ENCODE measurements around the gene ARHGEF12.

ARHGEF12 gene

DNA sequence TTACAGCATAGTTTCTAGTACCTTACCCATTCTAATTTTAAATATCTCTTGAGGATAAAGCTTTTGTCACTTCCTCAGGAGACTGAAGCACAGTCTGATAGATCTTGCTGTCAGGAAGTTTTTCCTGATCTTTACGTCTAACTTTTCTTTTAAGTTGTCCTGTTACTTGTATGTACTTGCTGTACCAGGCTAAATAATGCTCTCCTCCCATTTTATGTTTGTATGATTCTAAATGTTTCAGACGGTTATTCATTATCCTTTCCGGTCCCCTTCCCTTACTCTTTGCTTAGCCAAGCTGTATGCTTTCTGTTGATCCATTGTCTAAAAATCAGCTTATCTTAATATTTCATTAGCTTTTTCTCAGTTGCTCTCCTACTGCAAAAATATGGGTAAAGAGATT, 6.0 kb downstream of the ARHGEF12 start:
- H3K27ac ChIP-seq (ENCODE audit: low read depth, low read length): no peak overlapping the region
- H3K4me3 ChIP-seq (ENCODE audit: low read depth, low read length): no peak overlapping the region
- H3K9ac ChIP-seq (ENCODE audit: low read length): no peak overlapping the region
- H3K36me3 ChIP-seq (ENCODE audit: control insufficient read depth, insufficient read depth, low read length): no peaks in the 10 kb centered on the region
- peaks cover 25% of the 10 kb centered on the region for H3K4me1 ChIP-seq (ENCODE audit: control insufficient read depth, insufficient read depth, low read length)
- no peaks in the 10 kb centered on the region for H3K27me3 ChIP-seq (ENCODE audit: control insufficient read depth, insufficient read depth, low read length)
- no peaks in the 10 kb centered on the region for H3K9me3 ChIP-seq (ENCODE audit: control insufficient read depth, insufficient read depth, low read depth, low read length)

DNA sequence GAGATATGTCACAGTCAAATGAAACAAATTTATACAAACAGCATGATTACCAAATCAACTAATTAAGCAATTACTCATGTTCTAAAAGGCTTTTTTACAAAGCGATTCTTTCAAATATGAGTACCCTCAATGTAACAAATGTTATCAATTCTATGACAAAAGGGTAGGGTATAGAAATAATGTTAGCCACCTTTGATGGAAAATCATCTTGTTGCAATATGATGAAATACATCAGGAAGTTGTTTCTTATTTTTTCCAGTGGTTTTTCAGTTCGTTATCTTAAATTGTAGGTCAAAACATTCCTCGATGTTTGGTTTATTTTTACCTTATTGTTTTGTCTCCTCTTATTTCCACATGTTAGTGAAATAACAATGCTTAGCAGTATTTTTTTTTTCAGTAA, 6.5 kb downstream of the ARHGEF12 start:
- Histone ChIP-seq H3K9me3 (ENCODE audit: control insufficient read depth, insufficient read depth, low read depth, low read length) (no peaks in the 10 kb centered on the region), H3K27ac (ENCODE audit: low read depth, low read length) (no peak overlapping the region), H3K4me1 (ENCODE audit: control insufficient read depth, insufficient read depth, low read length) (peaks cover 25% of the 10 kb centered on the region), H3K9ac (ENCODE audit: low read length) (no peak overlapping the region), H3K27me3 (ENCODE audit: control insufficient read depth, insufficient read depth, low read length) (no peaks in the 10 kb centered on the region), H3K36me3 (ENCODE audit: control insufficient read depth, insufficient read depth, low read length) (no peaks in the 10 kb centered on the region), H3K4me3 (ENCODE audit: low read depth, low read length) (no peak overlapping the region)

DNA sequence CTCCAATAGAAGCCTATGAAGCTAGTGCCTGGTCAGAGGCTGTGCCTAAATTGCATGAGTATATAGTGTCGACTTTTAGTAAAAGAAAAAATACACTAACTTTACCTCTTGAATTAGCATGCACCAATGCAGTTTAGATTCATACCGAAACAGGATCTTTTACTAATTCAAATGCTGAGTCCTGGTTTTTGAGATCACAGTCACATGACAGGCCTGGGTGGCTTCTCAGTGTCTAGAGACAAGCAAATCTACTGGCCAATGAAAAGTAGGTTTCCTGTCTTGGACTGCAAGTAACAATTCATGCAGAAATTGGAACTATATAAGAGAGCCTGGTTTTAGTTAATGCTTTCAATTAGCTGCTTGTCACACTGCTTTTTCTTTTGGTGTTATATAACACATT, 7.2 kb downstream of the ARHGEF12 start:
- H3K9me3 ChIP-seq (ENCODE audit: control insufficient read depth, insufficient read depth, low read depth, low read length): no peaks in the 10 kb centered on the region
- no peak overlapping the region for H3K4me3 ChIP-seq (ENCODE audit: low read depth, low read length)
- H3K4me1 ChIP-seq (ENCODE audit: control insufficient read depth, insufficient read depth, low read length): peaks cover 21% of the 10 kb centered on the region
- H3K27me3 ChIP-seq (ENCODE audit: control insufficient read depth, insufficient read depth, low read length): no peaks in the 10 kb centered on the region
- no peak overlapping the region for H3K27ac ChIP-seq (ENCODE audit: low read depth, low read length)
- H3K36me3 ChIP-seq (ENCODE audit: control insufficient read depth, insufficient read depth, low read length): no peaks in the 10 kb centered on the region
- no peak overlapping the region for H3K9ac ChIP-seq (ENCODE audit: low read length)

DNA sequence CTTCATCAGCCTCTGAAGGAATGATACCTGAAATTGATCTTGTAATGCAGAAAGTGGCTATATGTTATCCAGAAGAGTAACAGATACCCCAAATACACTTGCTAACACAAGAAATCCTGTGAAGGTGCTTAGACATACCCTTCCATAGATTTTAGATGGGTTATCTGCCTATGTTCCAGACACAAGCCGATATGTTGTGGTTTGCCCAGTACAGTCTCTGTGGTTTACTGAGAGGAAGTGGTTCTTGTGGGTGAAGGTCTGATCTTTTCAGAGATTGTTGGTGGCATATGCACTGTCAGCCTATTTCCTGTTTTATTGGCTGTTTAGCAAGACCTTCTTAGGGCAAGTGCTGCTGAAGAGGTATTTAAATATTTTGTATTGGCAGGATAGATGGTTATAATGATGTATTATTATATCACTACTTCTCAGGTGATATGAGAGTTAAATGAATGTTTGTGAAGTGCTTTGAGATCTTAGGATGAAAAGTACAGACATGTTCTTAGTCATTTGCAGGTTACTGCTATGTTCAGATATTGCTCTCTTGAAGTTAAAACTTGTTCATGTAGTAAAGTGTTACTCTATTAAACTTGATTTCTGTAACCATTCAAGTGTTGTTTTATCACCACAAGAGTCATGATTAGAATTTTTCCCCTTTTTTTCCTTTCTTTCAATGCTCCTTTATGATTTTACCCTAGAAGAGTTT, 8.2 kb downstream of the ARHGEF12 start:
- no peak overlapping the region for H3K27ac ChIP-seq (ENCODE audit: low read depth, low read length)
- no peaks in the 10 kb centered on the region for H3K36me3 ChIP-seq (ENCODE audit: control insufficient read depth, insufficient read depth, low read length)
- H3K9me3 ChIP-seq (ENCODE audit: control insufficient read depth, insufficient read depth, low read depth, low read length): no peaks in the 10 kb centered on the region
- H3K4me3 ChIP-seq (ENCODE audit: low read depth, low read length): no peak overlapping the region
- H3K4me1 ChIP-seq (ENCODE audit: control insufficient read depth, insufficient read depth, low read length): peaks cover 13% of the 10 kb centered on the region
- no peak overlapping the region for H3K9ac ChIP-seq (ENCODE audit: low read length)
- H3K27me3 ChIP-seq (ENCODE audit: control insufficient read depth, insufficient read depth, low read length): no peaks in the 10 kb centered on the region

DNA sequence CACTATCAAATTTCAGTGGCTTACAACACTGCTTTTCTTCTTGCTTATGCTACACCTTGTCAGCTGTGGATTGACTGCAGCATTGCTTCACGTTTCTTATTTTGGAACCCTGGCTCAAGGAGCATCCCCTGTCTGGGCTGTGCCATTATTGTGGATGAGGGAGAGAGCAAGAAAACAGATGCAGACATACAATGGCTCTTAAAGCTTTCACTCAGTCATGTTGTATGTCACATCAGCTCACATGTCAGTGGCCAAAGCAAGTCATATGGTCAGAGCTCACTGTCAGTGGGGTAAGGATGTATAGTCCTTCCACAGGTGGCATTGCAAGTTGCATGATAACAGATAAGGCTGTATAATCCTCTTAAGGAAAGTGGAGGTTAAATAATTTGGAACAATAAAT, 10.0 kb downstream of the ARHGEF12 start:
- peaks cover 6% of the 10 kb centered on the region for H3K4me1 ChIP-seq (ENCODE audit: control insufficient read depth, insufficient read depth, low read length)
- H3K9ac ChIP-seq (ENCODE audit: low read length): no peak overlapping the region
- H3K9me3 ChIP-seq (ENCODE audit: control insufficient read depth, insufficient read depth, low read depth, low read length): no peaks in the 10 kb centered on the region
- H3K36me3 ChIP-seq (ENCODE audit: control insufficient read depth, insufficient read depth, low read length): no peaks in the 10 kb centered on the region
- no peak overlapping the region for H3K27ac ChIP-seq (ENCODE audit: low read depth, low read length)
- H3K4me3 ChIP-seq (ENCODE audit: low read depth, low read length): no peak overlapping the region
- H3K27me3 ChIP-seq (ENCODE audit: control insufficient read depth, insufficient read depth, low read length): no peaks in the 10 kb centered on the region

DNA sequence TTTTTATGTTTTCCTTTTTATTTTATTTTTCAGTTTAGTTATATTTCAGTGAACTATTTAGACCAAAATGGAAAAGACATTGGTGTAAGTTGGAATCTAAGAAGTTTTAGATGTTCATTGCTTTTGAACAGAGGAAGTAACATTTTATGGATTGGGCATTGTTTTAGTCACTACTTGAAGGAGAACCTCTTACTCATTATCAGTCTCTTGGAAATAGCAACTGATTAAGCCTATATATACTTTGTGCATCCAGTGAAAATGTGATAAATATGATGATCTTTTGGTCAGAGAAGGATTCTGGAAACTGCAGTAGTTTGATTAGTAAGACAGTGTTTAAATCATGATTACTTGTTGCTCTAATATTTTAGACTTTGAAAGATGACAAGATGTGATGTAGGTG, 14.4 kb downstream of the ARHGEF12 start:
- Histone ChIP-seq H3K4me3 (ENCODE audit: low read depth, low read length) (no peak overlapping the region), H3K4me1 (ENCODE audit: control insufficient read depth, insufficient read depth, low read length) (peaks cover 11% of the 10 kb centered on the region; the same call in 1 of the 2 replicates), H3K9ac (ENCODE audit: low read length) (no peak overlapping the region), H3K9me3 (ENCODE audit: control insufficient read depth, insufficient read depth, low read depth, low read length) (no peaks in the 10 kb centered on the region), H3K36me3 (ENCODE audit: control insufficient read depth, insufficient read depth, low read length) (no peaks in the 10 kb centered on the region), H3K27me3 (ENCODE audit: control insufficient read depth, insufficient read depth, low read length) (no peaks in the 10 kb centered on the region), H3K27ac (ENCODE audit: low read depth, low read length) (no peak overlapping the region)

DNA sequence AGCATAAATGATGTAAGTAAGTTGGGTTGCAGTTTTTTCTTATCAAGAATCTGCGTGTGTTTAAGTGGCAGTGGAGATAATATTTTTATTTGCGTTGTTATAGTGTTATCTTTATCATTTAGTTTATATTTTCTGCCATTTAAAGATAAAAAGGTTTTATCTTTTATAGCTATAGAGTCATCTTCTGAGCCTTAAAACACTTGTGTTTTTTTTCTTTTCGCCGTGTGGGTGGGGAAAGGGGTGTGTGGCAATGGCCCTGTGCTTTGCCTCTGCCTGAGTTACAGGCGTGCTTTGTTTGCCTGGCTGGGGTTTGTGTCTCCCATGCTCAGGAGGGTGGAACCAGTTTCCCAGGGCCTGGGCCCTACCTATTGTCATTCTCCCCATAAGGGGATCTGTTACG, 16.2 kb downstream of the ARHGEF12 start:
- Histone ChIP-seq H3K36me3 (ENCODE audit: control insufficient read depth, insufficient read depth, low read length) (no peaks in the 10 kb centered on the region), H3K27me3 (ENCODE audit: control insufficient read depth, insufficient read depth, low read length) (no peaks in the 10 kb centered on the region), H3K9ac (ENCODE audit: low read length) (no peak overlapping the region), H3K27ac (ENCODE audit: low read depth, low read length) (no peak overlapping the region), H3K4me3 (ENCODE audit: low read depth, low read length) (no peak overlapping the region), H3K9me3 (ENCODE audit: control insufficient read depth, insufficient read depth, low read depth, low read length) (no peaks in the 10 kb centered on the region), H3K4me1 (ENCODE audit: control insufficient read depth, insufficient read depth, low read length) (peaks cover 11% of the 10 kb centered on the region; the same call in 1 of the 2 replicates)

DNA sequence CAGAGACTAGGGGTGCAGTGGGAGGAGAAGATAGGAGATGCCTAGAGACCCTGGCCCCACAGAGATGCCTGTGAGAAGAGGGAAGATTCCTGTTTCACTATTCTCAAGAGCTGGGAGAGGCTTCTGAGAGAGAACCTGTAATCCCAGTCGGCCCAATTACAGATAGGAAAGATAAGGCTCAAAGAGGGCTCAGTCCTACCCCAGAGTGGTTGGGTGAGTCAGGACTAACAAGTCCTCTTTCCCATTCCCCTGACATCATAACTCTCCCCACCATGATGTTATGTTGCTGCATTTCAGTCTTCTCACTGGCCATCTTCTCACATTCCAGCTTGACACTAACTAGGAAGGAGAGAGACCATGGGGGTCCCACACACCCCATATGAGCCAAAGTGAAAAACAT, 17.9 kb downstream of the ARHGEF12 start:
- Histone ChIP-seq H3K4me3 (ENCODE audit: low read depth, low read length) (no peak overlapping the region), H3K27me3 (ENCODE audit: control insufficient read depth, insufficient read depth, low read length) (no peaks in the 10 kb centered on the region), H3K9me3 (ENCODE audit: control insufficient read depth, insufficient read depth, low read depth, low read length) (no peaks in the 10 kb centered on the region), H3K36me3 (ENCODE audit: control insufficient read depth, insufficient read depth, low read length) (no peaks in the 10 kb centered on the region), H3K4me1 (ENCODE audit: control insufficient read depth, insufficient read depth, low read length) (peaks cover 11% of the 10 kb centered on the region; the same call in 1 of the 2 replicates), H3K9ac (ENCODE audit: low read length) (no peak overlapping the region), H3K27ac (ENCODE audit: low read depth, low read length) (no peak overlapping the region)

DNA sequence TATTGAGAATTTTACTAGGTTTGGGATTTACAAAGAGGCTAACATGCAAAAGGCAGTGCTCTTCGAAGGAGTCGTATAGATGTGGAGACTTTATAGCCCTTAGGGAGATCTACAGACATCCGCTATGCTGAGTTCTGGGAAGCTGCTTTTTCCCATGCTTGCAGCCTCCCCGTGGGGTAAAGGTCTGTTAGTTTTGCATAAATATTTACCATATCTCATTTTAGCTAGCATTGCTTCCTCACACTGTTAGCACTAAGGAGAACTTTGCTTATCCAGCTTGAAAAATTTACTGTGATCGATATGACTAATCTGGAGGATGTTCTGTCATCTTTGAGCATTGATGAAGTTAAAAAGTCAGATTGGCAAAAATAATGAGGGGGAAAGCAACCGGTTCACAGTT, 18.6 kb downstream of the ARHGEF12 start:
- no peak overlapping the region for H3K27ac ChIP-seq (ENCODE audit: low read depth, low read length)
- H3K4me3 ChIP-seq (ENCODE audit: low read depth, low read length): no peak overlapping the region
- H3K36me3 ChIP-seq (ENCODE audit: control insufficient read depth, insufficient read depth, low read length): no peaks in the 10 kb centered on the region
- peaks cover 11% of the 10 kb centered on the region; the same call in 1 of the 2 replicates for H3K4me1 ChIP-seq (ENCODE audit: control insufficient read depth, insufficient read depth, low read length)
- no peak overlapping the region for H3K9ac ChIP-seq (ENCODE audit: low read length)
- no peaks in the 10 kb centered on the region for H3K27me3 ChIP-seq (ENCODE audit: control insufficient read depth, insufficient read depth, low read length)
- no peaks in the 10 kb centered on the region for H3K9me3 ChIP-seq (ENCODE audit: control insufficient read depth, insufficient read depth, low read depth, low read length)

DNA sequence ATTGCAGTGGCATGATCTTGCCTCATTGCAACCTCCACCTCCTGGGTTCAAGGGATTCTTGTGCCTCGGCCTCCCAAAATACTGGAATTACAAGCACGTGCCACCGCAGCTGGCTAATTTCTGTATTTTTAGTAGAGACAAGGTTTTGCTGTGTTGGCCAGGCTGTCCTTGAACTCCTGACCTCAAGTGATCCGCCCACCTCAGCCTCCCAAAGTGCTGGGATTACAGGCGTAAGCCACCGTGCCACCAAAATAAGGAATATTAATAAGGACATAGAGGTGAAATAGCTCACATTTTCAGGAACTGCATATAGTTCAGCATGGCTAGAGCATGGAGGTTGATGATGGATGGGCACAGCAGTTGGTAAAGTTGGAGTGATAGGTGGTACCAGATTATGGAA, 21.4 kb downstream of the ARHGEF12 start:
- H3K27me3 ChIP-seq (ENCODE audit: control insufficient read depth, insufficient read depth, low read length): no peaks in the 10 kb centered on the region
- no peak overlapping the region for H3K27ac ChIP-seq (ENCODE audit: low read depth, low read length)
- H3K4me1 ChIP-seq (ENCODE audit: control insufficient read depth, insufficient read depth, low read length): peaks cover 10% of the 10 kb centered on the region; the same call in 1 of the 2 replicates
- H3K4me3 ChIP-seq (ENCODE audit: low read depth, low read length): no peak overlapping the region
- no peaks in the 10 kb centered on the region for H3K36me3 ChIP-seq (ENCODE audit: control insufficient read depth, insufficient read depth, low read length)
- no peak overlapping the region for H3K9ac ChIP-seq (ENCODE audit: low read length)
- 0 out of 2 replicates have a peak, but pooled peaks cover 4% of the 10 kb centered on the region for H3K9me3 ChIP-seq (ENCODE audit: control insufficient read depth, insufficient read depth, low read depth, low read length)

DNA sequence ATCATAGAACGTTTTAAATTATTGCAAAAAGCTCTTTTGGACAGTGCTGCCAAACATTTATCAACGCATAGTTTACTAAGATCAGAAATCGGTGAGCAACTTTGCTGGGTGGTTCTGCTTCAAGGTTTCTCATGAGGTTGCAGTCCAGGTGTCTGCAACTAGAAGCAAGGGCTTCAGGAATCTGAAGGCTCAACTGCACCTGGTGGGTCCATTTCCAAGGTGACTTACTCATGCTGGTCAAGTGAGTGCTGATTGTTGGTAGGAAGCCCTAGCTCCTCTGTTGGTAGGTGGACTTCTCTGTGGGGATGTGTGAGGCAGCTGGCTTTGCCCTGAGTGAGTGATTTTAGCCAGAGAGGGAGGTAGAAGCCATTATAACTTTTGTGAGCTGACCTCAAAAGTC, 22.5 kb downstream of the ARHGEF12 start:
- H3K4me1 ChIP-seq (ENCODE audit: control insufficient read depth, insufficient read depth, low read length): peaks cover 7% of the 10 kb centered on the region; the same call in 1 of the 2 replicates
- H3K27ac ChIP-seq (ENCODE audit: low read depth, low read length): no peak overlapping the region
- H3K9ac ChIP-seq (ENCODE audit: low read length): no peak overlapping the region
- H3K4me3 ChIP-seq (ENCODE audit: low read depth, low read length): no peak overlapping the region
- 0 out of 2 replicates have a peak, but pooled peaks cover 4% of the 10 kb centered on the region for H3K9me3 ChIP-seq (ENCODE audit: control insufficient read depth, insufficient read depth, low read depth, low read length)
- no peaks in the 10 kb centered on the region for H3K27me3 ChIP-seq (ENCODE audit: control insufficient read depth, insufficient read depth, low read length)
- no peaks in the 10 kb centered on the region for H3K36me3 ChIP-seq (ENCODE audit: control insufficient read depth, insufficient read depth, low read length)
